Activated CD8-positive, alpha-beta memory T cell treated with anti-CD3 and anti-CD28 coated beads for 24 hours (primary cell): ENCODE results near the gene ARIH2.
A peak's percentile ranks its signal among the peaks of the same experiment; 100 is the strongest.

Experiments used
- DNase-seq: peaks from one replicate; pipeline ENCODE4 v3.0.0-alpha.2; 2020

ARIH2 gene

GRCh38 chr3:48929358-48930035 is 10.9 kb downstream of the ARIH2 start:
- peak; percentile 32 for DNase-seq

DNA sequence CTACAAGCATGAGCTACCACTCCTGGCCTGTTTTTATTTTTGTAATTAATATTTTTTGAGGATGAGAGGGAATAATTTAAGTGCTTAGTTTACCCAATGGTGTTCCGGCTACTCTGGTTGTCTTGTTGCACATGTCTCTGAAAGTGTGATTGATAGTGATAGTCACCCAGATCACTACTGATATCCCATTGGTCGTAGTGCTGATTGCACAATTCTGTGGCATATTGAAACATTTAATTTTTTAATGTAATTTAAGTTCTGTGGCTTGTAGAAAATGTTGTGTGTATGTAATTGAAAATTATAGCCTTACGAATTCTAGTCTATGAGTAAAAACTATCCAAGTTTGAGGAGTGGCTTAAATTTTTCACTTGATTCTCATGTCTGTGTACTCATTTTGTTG is 11.9 kb downstream of the ARIH2 start:
- no peak for DNase-seq

GRCh38 chr3:48931944-48932580 is 13.4 kb downstream of the ARIH2 start:
- no peak for DNase-seq

GRCh38 chr3:48934333-48934991 is 15.8 kb downstream of the ARIH2 start:
- DNase-seq = no peak

GRCh38 chr3:48935530-48935929 is 16.9 kb downstream of the ARIH2 start:
- DNase-seq = no peak

GRCh38 chr3:48938156-48938555 is 19.5 kb downstream of the ARIH2 start:
- no peak for DNase-seq

- DNase-seq = no peak
Observed at GRCh38 chr3:48938689-48939088, 20.0 kb downstream of the ARIH2 start.

- no peak for DNase-seq
Observed at GRCh38 chr3:48945432-48945831, 26.8 kb downstream of the ARIH2 start.

DNA sequence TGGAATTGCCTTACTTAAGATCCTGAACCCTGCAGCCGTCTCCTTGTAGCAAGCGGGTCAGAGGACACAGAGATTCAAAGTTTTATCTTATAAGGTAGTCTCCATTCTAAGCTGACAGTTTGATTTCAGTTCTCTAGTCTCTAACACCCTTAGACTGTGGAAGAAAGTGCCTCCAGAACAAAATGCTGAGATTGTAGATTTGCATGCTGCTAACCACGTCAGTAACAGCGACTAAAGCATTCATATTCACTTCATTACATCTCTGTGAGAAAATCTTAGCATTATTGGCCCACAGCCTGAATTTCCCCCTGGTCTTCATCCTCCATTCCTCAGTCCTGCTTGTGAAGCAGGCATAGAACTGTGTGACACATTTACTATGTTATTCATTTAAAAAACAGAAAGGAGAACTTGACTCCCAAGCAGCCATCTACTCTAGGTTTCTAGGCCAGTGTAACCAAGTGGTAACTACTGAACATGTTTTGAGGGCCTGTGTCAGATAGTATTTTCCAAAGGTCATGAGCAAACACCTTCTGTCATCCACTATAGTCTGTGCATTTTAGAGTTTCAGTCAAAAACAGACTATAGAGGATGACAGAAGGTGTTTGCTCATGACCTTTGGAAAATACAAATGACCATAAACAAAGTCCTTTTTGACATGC is 27.4 kb downstream of the ARIH2 start:
- no peak for DNase-seq

DNA sequence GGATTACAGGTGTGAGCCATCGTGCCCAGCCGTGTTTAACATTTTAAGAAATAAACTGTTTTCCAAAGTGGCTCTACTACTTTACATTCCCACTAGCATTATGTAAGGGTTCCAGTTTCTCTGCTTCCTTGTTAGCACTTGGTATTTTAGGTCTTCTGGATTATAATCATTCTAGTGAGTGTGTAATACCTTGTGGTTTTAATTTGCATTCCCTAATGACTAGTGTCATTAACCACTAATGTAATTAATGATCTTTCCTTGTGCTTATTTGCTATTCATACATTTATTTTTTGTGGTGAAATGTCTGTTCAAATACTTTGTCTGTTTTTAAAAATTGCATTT is 30.7 kb downstream of the ARIH2 start:
- no peak for DNase-seq

DNA sequence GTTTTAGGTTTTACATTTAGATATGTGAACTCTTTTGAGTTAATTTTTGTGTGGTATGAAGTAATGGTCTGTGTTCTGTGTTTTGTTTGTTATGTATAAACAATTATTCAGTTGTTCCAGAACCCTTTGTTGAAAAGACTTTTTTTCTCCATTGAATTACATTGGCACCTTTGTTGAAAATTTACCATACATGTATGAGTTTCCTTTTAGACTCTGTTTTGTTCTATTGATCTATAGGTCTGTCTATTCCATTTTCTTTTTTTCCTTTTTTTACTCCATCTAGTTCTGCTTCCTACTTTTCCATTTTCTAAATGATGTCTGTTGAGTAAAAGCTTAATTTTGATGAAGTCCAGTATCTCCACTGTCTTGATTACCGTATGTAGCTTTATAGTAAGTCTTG is 31.4 kb downstream of the ARIH2 start:
- DNase-seq = no peak

DNA sequence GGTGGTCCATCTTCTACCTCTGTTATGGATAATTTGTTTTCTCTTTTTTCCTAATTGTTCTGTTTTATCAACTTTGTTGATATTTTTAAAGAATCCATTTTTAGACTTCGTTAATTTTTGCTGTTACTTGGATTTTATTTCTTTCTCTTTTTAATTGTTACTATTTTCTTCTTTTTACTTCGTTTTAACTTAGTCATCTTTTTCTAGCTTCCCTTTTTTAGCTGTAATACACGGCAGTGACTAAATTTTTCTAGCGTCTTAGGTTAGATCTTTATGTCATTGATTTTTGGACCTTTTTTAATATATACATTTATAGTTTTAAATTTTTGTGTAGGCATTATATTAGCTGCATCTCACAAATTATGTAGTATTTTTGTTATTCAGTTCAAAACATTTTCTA is 33.1 kb downstream of the ARIH2 start:
- DNase-seq = no peak

- DNase-seq = peak; percentile 64
Observed at GRCh38 chr3:48952510-48953118, 34.0 kb downstream of the ARIH2 start.

- peak; percentile 15 for DNase-seq
Observed at GRCh38 chr3:48957006-48957705, 38.5 kb downstream of the ARIH2 start.

- no peak for DNase-seq
Observed at GRCh38 chr3:48960841-48961413, 42.3 kb downstream of the ARIH2 start.

GRCh38 chr3:48962340-48962739 is 43.7 kb downstream of the ARIH2 start:
- no peak for DNase-seq

GRCh38 chr3:48962939-48963338 is 44.3 kb downstream of the ARIH2 start:
- no peak for DNase-seq

- DNase-seq = no peak
Observed at GRCh38 chr3:48963591-48963990, 44.9 kb downstream of the ARIH2 start.

GRCh38 chr3:48966367-48966766 is 47.7 kb downstream of the ARIH2 start:
- no peak for DNase-seq

GRCh38 chr3:48966876-48967361 is 48.3 kb downstream of the ARIH2 start:
- no peak for DNase-seq

GRCh38 chr3:48970586-48970985 is 51.9 kb downstream of the ARIH2 start:
- no peak for DNase-seq
